GM15510 (cell line): ENCODE data around the gene KLHL3.

Experiments used
- POLR2A ChIP-seq: IDR thresholded peaks from 3 replicates; pipeline ENCODE4 v1.6.1; 2011; ENCODE audit warnings: borderline replicate concordance; ENCODE audit not compliant: insufficient read length; ENCODE audit errors: extremely low read depth

The KLHL3 gene

DNA sequence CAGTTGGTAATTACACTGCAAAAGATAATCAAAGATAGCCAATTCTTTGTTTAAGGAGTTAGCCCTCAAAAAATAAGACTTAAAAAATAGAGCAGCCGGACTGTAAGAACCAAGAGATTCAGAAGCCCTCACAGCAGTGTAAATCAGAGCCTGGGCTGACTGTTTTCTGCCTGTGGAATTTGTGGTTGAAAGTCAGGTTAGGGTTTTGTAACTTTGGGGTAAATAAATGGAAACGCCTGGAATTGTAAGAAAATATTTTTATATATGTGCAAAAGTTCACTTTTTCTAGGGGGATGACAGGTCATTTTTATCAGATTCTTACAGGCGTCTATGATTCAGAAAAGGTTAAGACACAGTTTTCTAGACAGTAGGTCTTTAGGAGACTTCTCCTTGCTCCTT, 35.6 kb downstream of the KLHL3 start:
- no peak for TF ChIP-seq POLR2A

DNA sequence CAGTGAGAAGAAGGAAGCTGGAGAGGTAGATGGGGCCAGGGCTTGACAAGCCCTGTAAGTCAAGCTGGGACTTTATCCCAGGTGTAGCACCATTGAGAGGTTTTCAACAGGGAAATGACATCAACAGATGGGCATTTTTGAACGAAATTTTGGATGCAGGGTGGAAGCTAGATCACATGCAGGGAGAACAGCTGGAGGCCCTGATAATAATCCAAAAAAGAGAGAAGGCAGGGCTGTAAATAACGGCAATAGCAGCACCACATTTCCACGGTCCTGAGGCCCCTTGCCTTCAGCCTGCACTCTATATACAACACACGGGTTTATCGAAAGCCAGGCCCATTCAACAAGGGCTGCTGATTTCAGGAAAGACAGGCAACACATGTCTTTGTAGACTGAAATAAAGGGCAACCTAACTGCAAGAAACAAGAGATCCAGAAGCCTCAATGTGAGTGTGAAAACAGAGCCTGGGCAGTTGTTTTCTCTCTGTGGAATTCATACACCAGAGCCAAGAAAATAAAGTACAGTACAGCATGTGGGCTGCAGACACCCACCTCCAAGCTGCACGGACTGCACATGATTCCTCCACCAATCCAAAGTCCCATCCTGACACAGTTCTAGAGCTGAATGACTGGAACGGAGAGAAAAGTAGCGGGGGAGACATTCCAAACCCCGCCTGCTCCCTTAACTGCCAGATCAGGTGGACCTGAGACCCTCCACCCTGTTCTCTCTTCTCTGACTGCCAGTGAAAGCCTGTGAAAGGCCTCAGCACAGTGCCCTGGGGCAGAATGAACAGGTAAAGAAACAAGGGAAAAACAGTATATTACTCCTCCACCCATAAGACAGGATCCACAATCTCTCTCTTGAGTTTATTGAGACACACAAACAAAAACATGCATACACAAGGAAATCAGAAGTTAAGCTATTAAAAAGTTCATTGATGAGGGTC, 36.3 kb downstream of the KLHL3 start:
- TF ChIP-seq POLR2A = no peak

DNA sequence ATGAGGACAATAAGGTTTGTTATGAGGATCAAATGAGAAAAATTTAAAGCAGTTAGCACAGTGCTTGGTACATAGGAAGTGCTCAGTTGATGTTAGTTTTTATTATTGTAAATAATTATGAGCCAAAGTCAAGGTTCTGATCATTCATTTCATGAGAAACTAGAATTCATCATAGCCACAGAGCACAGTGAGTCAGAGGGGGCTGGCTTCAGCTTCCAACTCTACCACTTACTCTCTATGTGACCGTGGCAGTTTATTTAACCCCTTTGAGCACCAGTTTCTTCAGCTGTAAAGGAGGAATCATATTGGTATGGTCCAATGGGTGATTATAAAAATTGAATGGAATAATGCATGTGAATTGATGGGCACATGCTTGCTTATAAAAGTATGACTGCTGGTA, 39.4 kb downstream of the KLHL3 start:
- TF ChIP-seq POLR2A = no peak

DNA sequence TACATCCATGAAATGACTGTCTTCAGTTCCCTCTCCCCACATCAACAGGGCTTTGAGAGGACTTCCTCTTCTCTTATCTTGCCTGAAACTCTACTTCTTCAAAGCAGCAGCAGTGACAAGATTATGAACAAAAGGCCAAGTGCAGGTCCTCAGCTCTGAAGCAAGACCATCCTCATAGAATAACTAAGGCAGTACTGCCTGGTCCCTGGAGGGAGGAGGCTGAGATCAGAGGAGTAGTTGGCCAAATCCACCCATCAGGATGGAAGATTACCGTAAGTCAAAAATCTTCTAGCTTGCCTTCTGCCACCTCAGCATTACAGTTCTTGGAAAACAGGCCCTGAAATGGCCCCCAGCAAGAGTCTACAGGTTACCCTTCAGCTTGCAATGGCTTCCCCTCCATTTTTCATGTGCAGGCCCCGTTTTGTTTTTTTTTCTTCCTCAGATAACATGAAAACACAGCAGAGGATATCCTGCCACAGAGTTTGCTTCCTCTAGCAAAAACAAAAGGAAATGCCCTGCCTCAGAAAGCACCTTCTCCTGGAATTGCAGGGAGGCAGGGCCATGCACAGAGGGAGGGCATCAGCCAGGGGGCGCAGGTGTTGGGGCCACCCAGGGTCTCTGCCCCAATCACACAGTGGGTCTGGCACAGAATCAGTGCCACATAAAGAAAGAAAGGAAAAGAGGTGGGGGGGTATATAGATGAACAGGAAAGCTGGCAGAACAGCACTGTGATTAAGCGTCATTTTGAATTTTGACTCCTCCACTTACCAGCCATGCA, 40.0 kb downstream of the KLHL3 start:
- TF ChIP-seq POLR2A = no peak

DNA sequence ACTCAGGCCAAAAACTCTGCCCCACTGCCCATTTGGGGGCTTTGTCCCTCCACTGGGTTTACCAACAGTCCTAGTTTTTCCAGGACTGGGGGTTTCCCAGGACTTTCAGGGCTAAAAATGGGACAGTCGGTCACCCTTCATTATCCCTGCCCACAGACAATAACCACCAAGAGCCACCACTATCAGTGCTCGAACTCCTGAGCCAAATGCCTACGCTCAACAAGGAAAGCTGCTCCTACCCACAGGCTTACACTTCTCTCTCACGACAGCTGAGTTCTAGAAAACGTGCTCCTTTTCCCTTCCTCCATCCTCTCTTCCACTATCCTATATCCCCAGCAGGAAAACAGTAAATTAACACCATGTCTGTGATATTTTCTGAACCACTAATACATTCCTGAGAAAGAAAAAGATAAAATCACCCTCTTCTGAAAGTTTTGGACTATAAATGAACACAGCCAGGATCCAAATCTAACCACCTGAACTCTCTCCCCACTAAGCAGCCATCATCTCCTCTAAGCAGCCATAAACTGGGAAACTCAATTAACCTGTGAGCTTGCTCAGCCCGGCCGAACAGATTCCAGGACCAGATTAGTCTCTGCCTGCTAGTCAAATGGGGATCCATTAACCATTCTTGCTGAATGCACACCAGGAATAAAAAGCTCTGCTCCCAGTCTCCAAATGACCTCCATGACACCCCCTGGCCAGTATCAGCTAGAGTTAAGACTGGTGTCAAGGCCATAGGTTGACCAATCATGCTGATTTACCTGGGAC, 41.8 kb downstream of the KLHL3 start:
- TF ChIP-seq POLR2A = no peak

DNA sequence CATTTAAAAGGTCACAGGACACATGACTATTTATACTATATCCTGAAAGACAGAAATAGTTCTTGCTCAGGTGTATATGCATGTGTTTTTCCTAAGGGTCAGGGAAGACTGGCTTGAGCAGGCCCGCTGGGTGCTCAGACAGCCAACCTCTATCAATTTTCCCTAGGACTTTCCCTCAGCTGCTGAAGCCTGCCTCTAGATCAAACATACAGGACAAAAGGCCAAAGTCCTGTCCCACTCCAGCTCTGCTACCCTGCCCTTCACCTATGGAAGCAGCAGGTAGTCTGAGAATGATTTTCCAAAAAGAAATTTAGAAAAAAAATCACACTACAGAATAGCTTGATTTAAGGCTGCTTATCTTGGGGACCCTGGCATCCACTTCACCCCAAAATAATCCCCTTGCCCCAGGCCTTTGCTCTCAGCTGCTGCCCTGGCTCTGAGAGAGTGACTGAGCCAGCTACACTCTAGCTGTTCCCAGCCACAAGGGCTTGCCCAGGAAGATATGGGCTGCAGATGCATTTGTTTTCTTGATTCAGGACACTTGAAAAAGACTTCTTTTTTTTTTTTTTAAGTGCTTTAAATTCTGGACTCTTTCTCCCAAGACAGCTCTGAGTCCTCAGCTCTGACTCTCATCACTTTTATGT, 42.5 kb downstream of the KLHL3 start:
- no peak for TF ChIP-seq POLR2A

GRCh38 chr5:137689306-137689705, 46.6 kb downstream of the KLHL3 start:
- no peak for TF ChIP-seq POLR2A

GRCh38 chr5:137688210-137688840, 47.6 kb downstream of the KLHL3 start:
- TF ChIP-seq POLR2A = no peak

DNA sequence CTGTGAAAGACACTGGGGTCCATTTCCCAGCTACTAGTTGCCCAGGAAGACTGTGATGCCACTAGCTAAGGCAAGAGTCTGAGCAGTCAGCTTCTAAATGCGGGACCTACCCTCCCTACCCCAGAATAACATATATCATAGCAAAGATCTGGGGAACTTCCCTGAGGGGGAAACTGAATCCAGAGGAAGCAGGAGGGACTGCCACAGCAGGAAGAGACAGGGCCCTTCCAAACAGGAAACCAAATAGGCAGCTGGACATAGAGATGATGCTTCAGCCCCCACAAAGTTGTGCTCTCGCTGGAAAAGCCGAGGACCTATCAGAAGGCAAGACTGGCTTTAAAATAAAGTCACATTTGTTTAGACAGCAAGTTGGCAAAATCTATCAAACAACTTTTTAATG, 51.1 kb downstream of the KLHL3 start:
- TF ChIP-seq POLR2A = no peak

DNA sequence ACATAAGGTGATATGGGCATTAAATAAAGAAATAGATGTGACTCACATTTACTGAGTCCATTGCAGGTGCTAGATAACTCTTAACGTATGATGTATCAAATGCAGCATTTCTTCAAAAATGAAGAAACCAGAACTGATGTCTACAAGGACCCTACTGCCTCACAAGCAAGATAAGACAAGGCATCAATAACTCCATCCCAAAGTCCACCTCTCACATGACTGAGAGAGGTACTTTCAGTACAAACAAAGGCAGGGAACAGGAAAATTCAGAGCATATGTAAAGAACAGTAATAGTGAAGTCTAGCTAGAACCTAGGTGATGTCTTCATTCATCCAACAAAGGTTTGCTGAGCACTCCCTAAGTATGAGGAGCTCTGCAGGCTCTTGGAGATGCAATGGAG, 54.7 kb downstream of the KLHL3 start:
- no peak for TF ChIP-seq POLR2A

DNA sequence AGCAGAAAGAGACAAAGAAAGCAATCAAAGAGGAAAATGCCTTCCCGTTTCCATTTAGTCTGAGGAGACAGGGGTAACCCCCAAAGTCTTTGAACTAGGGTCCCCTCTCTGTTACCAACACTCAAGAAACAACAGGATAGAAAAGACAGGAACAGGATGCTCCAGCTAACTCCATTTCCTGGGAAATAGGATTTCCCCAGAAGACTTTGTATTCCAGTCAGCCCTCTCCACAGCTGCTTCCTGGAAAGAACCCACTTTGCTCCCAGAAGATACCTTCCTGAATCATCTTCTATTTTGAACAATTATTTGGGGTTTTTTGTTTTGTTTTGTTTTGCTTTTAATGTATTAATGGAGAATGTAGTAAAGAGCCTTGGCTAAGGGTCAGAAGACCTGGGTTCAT, 56.0 kb downstream of the KLHL3 start:
- TF ChIP-seq POLR2A = no peak

DNA sequence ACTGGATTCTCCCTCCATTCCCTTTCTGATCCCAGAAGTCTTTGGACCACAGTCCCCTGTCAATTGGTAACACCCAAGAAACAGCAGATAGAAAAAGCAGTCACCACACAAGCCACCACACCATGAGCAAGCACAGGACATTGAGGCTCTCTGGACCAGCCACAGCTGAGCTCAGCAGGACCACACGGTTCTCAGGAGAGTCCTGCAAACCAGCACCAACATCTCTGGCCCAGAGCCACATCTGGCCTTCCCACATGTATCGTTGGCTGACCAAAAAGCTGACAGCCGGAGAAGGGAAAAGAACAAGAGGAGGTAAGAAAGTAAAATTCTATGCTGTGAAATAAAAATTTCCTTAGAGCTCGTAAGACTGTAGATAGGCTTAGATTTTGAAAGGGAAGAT, 56.7 kb downstream of the KLHL3 start:
- TF ChIP-seq POLR2A = no peak

- TF ChIP-seq POLR2A = no peak
Observed at GRCh38 chr5:137672881-137673280, 63.0 kb downstream of the KLHL3 start.

- TF ChIP-seq POLR2A = no peak
Observed at GRCh38 chr5:137672001-137672400, 63.9 kb downstream of the KLHL3 start.
